Neutrophil (primary cell): ENCODE measurements around the gene DENND1B.

Experiments used
- H3K27ac ChIP-seq: fragments of 200-600 bp; sonication (generic); 2 replicates; pipeline ENCODE4 v1.5.1; 2016; ENCODE audit warnings: mild to moderate bottlenecking, moderate library complexity
- H3K27me3 ChIP-seq: fragments of 200-600 bp; sonication (generic); 2 replicates; pipeline ENCODE4 v1.6.0; 2016; ENCODE audit warnings: mild to moderate bottlenecking
- H3K36me3 ChIP-seq: fragments of 200-600 bp; sonication (generic); 2 replicates; pipeline ENCODE4 v1.5.1; 2017
- H3K4me1 ChIP-seq, 2 experiments: fragments of 200-600 bp in 1 of 2; sonication (generic) in 1 of 2; 1 replicate in 1 of 2; 2 replicates in 1 of 2; pipeline versions ENCODE4 v1.5.1 to v1.6.1; 2013 to 2016; ENCODE audit warnings: low read depth in 1 of 2, low read length in 1 of 2, mild to moderate bottlenecking in 1 of 2, moderate library complexity in 1 of 2; ENCODE audit not compliant: control insufficient read depth in 1 of 2, insufficient read depth in 1 of 2
- H3K4me3 ChIP-seq, 2 experiments: fragments of 200-600 bp in 1 of 2; sonication (generic) in 1 of 2; 1 replicate in 1 of 2; 2 replicates in 1 of 2; pipeline ENCODE4 v1.5.1; 2013 to 2016; ENCODE audit warnings: low read depth in 1 of 2, low read length in 1 of 2, mild to moderate bottlenecking in 1 of 2, moderate library complexity in 1 of 2
- H3K9me3 ChIP-seq: fragments of 200-600 bp; sonication (generic); 2 replicates; pipeline ENCODE4 v1.5.1; 2016
- CTCF ChIP-seq: fragments of 200-600 bp; sonication (generic); IDR thresholded peaks from 2 replicates; pipeline ENCODE4 v1.5.1; 2016; ENCODE audit warnings: antibody characterized with exemption

Gene DENND1B

GRCh38 chr1:197787623-197788536 is 12.6 kb upstream of the DENND1B start:
- Histone ChIP-seq H3K27ac (no peak overlapping the region), H3K36me3 (no peaks in the 10 kb centered on the region), H3K4me1 (no peaks in the 10 kb centered on the region), H3K9me3 (no peaks in the 10 kb centered on the region), H3K4me3 (no peak overlapping the region), H3K27me3 (no peaks in the 10 kb centered on the region)
- TF ChIP-seq CTCF: no peak

- H3K27ac ChIP-seq: no peak overlapping the region
- H3K9me3 ChIP-seq: no peaks in the 10 kb centered on the region
- no peaks in the 10 kb centered on the region for H3K4me1 ChIP-seq
- H3K4me3 ChIP-seq: no peak overlapping the region
- TF ChIP-seq CTCF: no peak
- no peaks in the 10 kb centered on the region for H3K36me3 ChIP-seq
- H3K27me3 ChIP-seq: no peaks in the 10 kb centered on the region
Observed at GRCh38 chr1:197787056-197787455, 11.8 kb upstream of the DENND1B start.

- no peaks in the 10 kb centered on the region for H3K9me3 ChIP-seq
- H3K4me1 ChIP-seq: no peaks in the 10 kb centered on the region
- no peak for TF ChIP-seq CTCF
- no peaks in the 10 kb centered on the region for H3K27me3 ChIP-seq
- H3K36me3 ChIP-seq: no peaks in the 10 kb centered on the region
- H3K27ac ChIP-seq: no peak overlapping the region
- no peak overlapping the region for H3K4me3 ChIP-seq
Observed at GRCh38 chr1:197786280-197786679, 11.0 kb upstream of the DENND1B start.

- Histone ChIP-seq H3K27ac (no peak overlapping the region), H3K9me3 (no peaks in the 10 kb centered on the region), H3K27me3 (no peaks in the 10 kb centered on the region), H3K4me3 (no peak overlapping the region), H3K4me1 (no peaks in the 10 kb centered on the region), H3K36me3 (no peaks in the 10 kb centered on the region)
- TF ChIP-seq CTCF: no peak
Observed at GRCh38 chr1:197783510-197783948, 8.2 kb upstream of the DENND1B start.

GRCh38 chr1:197782722-197783360 is 7.6 kb upstream of the DENND1B start:
- no peaks in the 10 kb centered on the region for H3K9me3 ChIP-seq

More at GRCh38 chr1:197782722-197783360, 7.6 kb upstream of the DENND1B start:
- H3K27me3 ChIP-seq: no peaks in the 10 kb centered on the region
- no peak for TF ChIP-seq CTCF
- no peak overlapping the region for H3K4me3 ChIP-seq
- no peaks in the 10 kb centered on the region for H3K4me1 ChIP-seq
- no peak overlapping the region for H3K27ac ChIP-seq
- no peaks in the 10 kb centered on the region for H3K36me3 ChIP-seq
